Body of pancreas (tissue), 4 donors: ENCODE data around the gene LRRC46.

Experiments
- POLR2A ChIP-seq, 3 donors: fragments of 450-650 bp; IDR thresholded peaks; one replicate each; pipeline ENCODE4 v1.6.1; 2016; ENCODE audit warnings: antibody characterized with exemption in 3 of 3, mild to moderate bottlenecking in 2 of 3
- TF ChIP-seq, protein P1 (sequence below), 7 experiments: fragments of 450-650 bp in 4 of 7; fragments of 200-600 bp in 3 of 7; sonication (generic) in 3 of 7; IDR thresholded peaks; one replicate each; pipeline ENCODE4 v1.5.1; 2016 to 2019; ENCODE audit warnings: antibody characterized with exemption in 7 of 7

DNA sequence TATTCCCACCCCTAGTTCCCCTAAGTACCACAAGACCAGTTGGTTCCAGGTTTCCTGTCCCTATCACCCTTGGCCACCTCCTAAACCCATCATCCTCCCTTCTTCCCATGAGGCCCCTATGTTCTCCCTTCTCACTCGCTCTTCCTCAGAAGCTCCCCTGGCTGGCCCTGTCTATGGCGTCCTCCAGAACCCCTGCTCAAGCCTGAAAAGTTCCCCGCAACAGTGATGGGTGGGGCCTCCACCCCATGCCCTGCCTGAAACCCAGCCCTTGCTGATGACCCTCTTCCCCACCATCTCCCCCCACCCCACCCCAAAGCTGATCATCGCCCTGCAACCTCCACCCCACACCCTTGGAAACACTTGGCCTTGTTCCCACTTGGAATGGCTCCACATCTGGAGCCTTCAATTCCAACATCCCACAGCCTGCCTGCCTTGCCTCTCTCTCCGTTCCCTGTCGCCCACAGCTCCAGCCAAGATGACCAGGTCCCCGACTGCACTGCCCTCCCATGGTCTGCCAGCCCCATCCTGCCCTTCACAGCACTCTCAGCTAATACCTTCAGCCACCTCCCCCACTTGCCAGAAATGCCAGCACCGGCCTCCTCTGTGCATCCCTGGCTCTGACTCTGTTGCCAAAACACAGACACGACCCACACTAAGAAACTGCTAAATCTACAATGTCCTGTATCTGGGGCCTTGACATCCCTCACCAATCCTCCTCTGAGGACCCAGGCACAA lies 20.4 kb upstream of the LRRC46 start:
- TF ChIP-seq POLR2A (IDR thresholded peaks at IDR 0.05), result no peak
- TF ChIP-seq, protein P1, sequence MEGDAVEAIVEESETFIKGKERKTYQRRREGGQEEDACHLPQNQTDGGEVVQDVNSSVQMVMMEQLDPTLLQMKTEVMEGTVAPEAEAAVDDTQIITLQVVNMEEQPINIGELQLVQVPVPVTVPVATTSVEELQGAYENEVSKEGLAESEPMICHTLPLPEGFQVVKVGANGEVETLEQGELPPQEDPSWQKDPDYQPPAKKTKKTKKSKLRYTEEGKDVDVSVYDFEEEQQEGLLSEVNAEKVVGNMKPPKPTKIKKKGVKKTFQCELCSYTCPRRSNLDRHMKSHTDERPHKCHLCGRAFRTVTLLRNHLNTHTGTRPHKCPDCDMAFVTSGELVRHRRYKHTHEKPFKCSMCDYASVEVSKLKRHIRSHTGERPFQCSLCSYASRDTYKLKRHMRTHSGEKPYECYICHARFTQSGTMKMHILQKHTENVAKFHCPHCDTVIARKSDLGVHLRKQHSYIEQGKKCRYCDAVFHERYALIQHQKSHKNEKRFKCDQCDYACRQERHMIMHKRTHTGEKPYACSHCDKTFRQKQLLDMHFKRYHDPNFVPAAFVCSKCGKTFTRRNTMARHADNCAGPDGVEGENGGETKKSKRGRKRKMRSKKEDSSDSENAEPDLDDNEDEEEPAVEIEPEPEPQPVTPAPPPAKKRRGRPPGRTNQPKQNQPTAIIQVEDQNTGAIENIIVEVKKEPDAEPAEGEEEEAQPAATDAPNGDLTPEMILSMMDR (IDR thresholded peaks at IDR 0.05), result no peak
